ENCODE results near the gene CDK1.

CDK1 gene

DNA sequence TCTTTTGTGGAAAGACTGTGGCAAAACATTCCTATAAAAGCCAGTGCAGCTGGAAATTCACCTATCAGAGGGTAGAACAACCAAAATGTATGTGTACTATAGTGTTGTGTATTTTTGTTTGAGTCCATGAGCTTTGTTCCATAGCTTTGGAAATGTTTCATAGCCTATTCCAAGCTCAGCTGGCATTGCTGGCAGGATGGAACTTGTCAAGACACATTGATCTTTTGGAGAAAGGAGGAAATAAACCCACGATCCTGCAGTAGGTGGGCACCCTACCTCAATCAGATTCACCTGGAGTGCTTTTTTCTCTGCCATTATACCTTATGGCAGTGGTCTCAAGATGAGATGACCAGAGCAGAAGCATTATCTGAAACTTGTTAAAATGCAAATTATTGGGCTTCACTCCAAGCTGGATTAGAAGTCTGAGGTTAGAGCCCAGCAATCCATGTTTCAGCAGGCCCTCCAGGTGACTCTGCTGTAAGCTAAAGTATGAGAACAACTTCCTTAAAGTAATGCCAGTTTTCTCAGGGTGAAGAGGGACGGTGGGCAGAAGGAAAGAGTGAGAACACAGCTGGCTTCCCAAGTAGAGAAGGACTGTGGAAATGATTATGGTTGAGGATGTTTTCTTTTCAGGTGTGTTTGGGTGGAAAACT is 30.3 kb upstream of the CDK1 start:
- no peak for DNase-seq (ENCODE audit: low read depth)
- H3K4me3 ChIP-seq (ENCODE audit: low read depth, low read length) = no peak overlapping the region
- TF ChIP-seq, protein P1, sequence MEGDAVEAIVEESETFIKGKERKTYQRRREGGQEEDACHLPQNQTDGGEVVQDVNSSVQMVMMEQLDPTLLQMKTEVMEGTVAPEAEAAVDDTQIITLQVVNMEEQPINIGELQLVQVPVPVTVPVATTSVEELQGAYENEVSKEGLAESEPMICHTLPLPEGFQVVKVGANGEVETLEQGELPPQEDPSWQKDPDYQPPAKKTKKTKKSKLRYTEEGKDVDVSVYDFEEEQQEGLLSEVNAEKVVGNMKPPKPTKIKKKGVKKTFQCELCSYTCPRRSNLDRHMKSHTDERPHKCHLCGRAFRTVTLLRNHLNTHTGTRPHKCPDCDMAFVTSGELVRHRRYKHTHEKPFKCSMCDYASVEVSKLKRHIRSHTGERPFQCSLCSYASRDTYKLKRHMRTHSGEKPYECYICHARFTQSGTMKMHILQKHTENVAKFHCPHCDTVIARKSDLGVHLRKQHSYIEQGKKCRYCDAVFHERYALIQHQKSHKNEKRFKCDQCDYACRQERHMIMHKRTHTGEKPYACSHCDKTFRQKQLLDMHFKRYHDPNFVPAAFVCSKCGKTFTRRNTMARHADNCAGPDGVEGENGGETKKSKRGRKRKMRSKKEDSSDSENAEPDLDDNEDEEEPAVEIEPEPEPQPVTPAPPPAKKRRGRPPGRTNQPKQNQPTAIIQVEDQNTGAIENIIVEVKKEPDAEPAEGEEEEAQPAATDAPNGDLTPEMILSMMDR (conservative IDR thresholded peaks at IDR 0.05; ENCODE audit: low read depth, low read length) = no peak

DNA sequence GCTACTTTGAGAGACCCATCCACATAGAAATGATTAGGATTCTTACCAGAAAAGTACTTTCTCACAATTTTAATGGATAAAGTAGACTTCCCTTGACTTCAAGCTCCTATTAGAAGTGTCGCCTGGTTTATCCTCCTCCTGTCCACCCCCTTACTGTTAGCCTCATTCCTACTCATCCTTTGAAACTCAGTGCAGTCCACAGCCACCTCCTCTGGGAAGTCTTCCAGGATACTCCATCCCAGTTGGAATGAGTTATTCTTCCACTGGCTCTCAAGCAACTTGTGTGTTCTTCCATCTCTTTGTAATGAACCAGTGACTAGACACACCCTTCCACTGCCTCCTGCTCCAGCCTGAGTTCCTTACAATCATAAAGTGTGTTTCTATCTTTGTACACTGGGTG is 25.1 kb upstream of the CDK1 start:
- no peak overlapping the region for H3K4me3 ChIP-seq (ENCODE audit: low read depth, low read length)
- no peak for DNase-seq (ENCODE audit: low read depth)
- TF ChIP-seq, protein P1 (conservative IDR thresholded peaks at IDR 0.05; ENCODE audit: low read depth, low read length) = no peak

DNA sequence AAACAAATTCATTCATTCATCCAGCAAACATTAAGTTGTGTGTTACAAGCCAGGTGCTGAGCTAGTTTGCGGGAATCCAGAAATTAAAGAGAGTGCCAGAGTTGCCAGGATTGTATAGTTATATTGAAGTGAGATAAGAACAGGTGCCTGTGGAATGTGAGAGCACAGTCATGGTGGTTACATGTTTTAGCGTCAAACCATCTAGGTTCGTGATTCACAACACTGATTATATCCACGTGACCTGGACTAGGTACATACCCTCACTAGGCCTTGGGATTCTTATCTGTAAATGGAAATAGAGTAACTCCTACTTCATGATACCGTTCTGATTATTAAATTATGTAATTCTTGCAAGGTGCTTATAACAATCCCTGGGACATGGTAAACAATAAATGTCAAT is 24.5 kb upstream of the CDK1 start:
- DNase-seq (ENCODE audit: low read depth) = no peak
- TF ChIP-seq, protein P1 (conservative IDR thresholded peaks at IDR 0.05; ENCODE audit: low read depth, low read length) = no peak

DNA sequence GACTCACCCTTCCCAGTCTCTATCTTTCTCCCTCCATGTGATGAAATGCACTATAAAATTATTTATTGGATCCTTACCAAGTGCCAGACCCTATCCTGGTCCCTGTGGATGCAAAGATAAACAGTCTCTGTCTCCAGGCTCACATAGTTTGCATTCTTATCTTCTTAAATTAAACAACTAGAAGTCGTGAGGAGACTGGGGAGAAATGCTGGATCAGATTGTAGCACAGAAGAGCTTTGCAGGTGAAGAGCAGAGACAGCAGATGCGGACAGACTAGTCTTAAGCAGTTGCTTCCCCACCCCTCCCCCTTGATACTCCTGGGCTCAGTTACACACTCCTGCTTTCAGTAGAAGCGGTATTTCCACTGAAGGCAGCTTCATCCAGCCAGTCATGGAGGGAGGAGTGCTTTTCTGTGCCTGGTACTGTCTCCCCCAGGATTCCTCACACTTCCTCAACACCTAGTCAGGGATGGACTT is 20.8 kb upstream of the CDK1 start:
- H3K4me3 ChIP-seq (ENCODE audit: low read depth, low read length) = no peak overlapping the region
- TF ChIP-seq, protein P1 (conservative IDR thresholded peaks at IDR 0.05; ENCODE audit: low read depth, low read length) = no peak
- peak; percentile 57 for DNase-seq (ENCODE audit: low read depth)

More for the DNA sequence above, 24.5 kb upstream of the CDK1 start:
- no peak overlapping the region for H3K4me3 ChIP-seq (ENCODE audit: low read depth, low read length)

DNA sequence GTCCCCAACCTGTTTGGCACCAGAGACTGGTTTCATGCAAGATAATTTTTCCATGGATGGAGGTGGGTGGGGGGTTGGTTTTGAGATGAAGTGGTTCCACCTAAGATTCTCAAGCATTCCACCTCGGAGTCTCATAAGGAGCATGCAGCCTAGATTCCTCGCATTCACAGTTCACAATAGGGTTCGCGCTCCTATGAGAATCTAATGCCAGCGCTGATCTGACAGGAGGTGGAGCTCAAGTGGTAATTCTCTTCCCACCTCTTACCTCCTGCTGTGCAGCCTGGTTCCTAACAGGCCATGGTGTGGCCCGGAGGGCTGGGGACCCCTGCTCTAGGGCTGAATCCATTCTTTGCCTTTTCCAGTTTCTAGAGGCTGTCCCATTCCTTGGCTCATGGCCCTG is 19.1 kb upstream of the CDK1 start:
- no peak for DNase-seq (ENCODE audit: low read depth)
- no peak overlapping the region for H3K4me3 ChIP-seq (ENCODE audit: low read depth, low read length)
- TF ChIP-seq, protein P1 (conservative IDR thresholded peaks at IDR 0.05; ENCODE audit: low read depth, low read length) = no peak

DNA sequence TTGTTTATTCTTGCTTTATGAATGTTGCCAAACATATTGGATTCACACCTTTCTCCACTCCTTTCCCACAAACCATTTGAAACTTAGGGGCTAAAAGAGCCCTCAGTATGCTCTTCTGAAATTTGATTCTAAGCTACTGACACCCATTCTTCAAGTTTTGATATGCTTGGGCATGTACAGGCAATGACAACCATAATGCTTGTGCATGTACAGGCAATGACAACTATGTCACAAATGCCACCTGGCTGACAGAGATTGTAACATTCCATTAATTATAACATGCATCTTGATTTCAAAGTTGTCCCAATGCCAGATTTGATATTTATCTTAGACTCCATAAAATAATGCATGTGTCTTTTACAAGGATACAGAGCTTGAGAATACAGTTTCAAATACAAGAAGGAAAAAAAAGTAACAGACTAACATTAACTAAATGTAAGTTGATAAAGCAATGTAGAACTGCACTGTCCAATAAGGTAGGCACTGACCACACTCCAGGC is 17.5 kb upstream of the CDK1 start:
- H3K4me3 ChIP-seq (ENCODE audit: low read depth, low read length) = no peak overlapping the region
- DNase-seq (ENCODE audit: low read depth) = no peak
- TF ChIP-seq, protein P1 (conservative IDR thresholded peaks at IDR 0.05; ENCODE audit: low read depth, low read length) = no peak

DNA sequence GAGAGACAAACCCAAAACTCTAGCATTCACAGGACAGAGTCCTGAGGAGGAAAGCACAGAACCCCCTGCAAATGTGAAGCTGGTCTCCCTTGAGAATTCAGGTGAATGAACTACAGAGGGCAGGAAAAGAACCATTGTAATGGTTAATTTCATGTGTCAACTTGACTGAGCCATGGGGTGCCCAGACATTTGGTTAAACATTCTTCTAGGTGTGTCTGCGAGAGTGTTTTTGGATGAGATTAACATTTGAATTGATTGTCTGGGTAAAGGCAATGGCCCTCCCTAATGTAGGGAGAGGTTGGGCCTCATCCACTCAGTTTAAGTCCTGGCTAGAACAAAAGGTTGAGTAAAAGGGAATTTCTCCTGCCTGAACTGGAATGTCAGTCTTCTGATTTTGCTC is 15.7 kb upstream of the CDK1 start:
- no peak for DNase-seq (ENCODE audit: low read depth)
- TF ChIP-seq, protein P1 (conservative IDR thresholded peaks at IDR 0.05; ENCODE audit: low read depth, low read length) = no peak

More for the DNA sequence above, 15.7 kb upstream of the CDK1 start:
- H3K4me3 ChIP-seq (ENCODE audit: low read depth, low read length) = no peak overlapping the region

Data from choroid plexus epithelial cell (primary cell).